NCI-H1436 (cell line): ENCODE measurements around the gene PDIA2.
A peak's percentile ranks its signal among the peaks of the same experiment; 100 is the strongest.
"Not testable (repeated sequence)": the region's sequence is repeated elsewhere in the genome, so short reads cannot be mapped to it uniquely, and the experiment has no call there.

Experiments
- DNase-seq: peaks from one replicate; lab custom pipeline; 2025; lab: John Stamatoyannopoulos, UW

The PDIA2 gene

DNA sequence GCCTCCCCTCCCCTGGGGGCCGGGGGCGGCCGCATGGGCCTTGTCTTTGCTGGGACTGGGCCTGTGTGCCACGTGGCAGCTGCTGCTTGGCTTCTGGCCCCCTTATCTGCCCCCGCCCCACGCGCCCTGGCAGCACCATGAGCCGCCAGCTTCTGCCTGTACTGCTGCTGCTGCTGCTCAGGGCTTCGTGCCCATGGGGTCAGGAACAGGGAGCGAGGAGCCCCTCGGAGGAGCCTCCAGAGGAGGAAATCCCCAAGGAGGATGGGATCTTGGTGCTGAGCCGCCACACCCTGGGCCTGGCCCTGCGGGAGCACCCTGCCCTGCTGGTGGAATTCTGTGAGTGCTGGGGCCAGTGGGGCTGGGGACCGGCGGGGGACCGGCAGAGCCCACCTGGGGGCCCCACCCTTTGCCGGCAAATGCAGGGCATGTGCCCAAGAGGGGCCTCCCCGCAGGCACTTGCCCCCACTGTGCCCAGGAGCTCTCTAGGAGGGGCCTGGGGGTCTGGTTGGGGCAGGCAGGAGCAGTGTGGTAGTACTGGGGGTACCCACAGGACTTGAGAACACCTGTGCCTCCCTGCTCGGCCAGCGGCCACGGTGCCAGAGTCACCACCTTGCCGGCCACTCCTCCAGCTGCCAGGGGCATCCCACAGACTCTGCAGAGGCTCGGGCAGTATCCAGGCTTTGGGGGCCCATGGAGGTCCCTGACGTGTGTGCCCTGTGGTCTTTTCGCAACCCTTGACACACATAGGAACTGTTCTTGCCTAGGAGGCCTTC, at the start of gene PDIA2:
PDIA2 (plus strand) TSS at position 132 of the 773 bp plus-strand sequence; CDS start at position 138, 6 bp downstream.
- DNase-seq, result no peak

DNA sequence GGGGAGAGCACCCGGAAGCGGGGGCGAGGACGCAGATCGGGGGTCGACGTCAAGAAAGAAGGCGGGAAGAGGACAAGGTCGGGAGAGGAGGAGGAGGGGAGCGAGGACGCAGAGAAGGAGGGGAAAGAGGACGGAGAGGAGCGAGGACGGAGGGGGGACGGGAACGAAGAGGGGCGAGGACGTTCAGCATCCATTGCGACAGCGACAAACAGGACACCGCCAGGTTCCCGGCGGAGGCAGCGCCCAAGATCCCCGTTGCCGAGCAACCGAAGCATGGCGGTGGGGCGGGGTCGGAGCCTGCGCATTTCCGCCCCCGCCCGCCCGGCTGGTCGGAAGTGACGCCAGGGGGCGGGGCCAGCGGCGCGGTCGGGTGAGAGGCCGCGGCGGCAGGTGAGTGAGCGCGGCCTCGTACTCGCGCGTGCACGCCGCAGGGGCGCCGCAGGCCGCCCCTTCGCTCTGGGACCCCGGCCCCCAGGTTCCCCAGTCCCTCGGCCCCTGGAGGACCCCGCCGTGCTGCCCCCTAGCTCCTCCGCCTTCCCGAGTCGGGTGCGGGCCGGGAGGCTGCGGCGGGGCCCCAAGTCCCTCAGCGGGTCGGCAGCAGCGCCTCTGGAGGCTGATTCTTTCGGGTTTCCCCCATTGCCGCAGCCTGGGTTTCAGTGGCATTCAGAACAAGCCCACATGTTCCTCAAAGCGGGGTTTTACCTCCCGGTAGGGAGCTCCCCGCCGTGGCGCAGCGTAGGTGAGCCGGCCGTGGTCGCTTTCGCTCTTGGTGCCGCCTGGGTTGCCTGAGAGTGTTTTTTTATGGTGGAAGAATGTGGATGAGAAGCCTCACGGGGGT, 48.3 kb upstream of the PDIA2 start, which contains the start of gene FAM234A:
FAM234A (plus strand) TSS at position 354 of the 838 bp plus-strand sequence. CDS start 19,593 bp downstream, outside the sequence.
- DNase-seq, result peak; percentile 96

GRCh38 chr16:239948-240277, 43.1 kb upstream of the PDIA2 start:
- no peak for DNase-seq

- DNase-seq, result no peak
Observed at GRCh38 chr16:240559-240958, 42.4 kb upstream of the PDIA2 start.

GRCh38 chr16:242281-242680, 40.7 kb upstream of the PDIA2 start:
- no peak for DNase-seq

DNA sequence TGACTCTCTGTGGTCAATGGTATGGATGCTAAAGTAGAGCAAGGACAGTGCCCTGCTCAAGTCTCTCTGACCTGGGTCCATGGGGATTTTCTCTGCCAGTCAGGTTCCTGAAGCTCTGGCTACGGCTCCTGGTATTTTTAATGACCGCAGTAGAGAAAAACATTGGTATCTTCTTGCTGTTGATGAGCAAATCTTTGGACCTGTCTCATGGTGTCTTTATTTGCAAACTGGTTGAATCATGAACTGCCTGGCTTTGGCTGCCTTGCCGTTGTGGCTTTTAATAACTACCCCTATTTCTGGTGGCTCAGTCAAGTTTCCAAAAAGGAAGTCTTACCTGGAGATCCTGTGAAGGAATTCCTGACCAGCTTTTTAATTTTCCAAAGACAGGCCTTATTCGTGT, 39.6 kb upstream of the PDIA2 start:
- DNase-seq, result no peak

DNA sequence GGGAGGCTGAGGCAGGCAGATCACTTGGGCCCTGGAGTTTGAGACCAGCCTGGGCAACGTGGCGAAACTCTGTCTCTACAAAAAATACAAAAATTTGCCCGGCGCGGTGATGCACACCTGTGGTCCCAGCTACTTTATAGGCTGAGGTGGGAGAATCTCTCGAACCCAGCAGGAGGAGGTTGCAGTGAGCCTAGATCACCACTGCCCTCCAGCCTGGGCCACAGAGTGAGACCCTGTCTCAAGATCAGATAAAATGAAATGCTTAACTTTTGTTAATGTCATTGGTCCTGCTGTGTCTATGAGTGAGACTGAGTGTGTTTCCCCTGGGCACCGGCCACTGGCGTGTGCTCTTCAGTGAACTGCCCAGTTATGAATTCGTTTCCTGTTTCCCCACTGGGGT, 37.9 kb upstream of the PDIA2 start:
- no peak for DNase-seq

DNA sequence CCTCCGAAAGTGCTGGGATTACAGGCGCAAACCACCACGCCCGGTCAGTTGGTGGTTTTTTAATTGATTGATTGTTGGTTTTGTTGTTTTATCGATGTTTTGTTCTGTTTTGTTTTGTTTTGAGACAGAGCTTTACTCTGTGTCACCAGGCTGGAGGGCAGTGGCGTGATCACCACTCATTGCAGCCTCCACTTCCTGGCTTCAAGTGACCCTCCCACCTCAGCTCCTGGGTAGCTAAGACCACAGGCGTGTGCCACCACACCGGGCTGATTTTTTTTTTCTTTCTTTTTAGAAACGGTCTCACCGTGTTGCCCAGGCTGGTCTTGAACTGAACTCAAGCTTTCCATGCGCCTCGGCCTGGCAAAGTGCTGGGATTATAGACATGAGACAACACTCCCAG, 35.9 kb upstream of the PDIA2 start:
- no peak for DNase-seq

DNA sequence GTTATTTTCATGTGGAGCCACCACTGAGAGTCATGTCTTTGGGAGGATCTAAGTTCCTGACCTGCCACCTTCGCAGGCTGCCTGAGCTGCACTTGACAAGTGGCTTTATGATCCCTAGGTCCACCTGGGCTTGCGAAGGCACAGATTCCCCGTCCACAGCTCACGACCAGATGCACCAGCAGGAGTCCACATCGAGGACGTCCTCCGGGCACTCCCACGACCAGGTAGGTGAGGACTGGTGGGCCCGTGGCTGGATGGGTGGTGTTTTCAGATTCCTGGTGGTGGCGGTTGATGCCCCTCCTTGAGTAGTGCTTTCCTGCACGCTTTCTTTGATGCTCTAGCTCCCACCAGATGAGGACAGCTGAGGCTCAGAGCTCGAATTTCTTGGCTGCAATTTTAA, 33.5 kb upstream of the PDIA2 start:
- DNase-seq, result no peak

GRCh38 chr16:252366-253337, 30.3 kb upstream of the PDIA2 start:
- DNase-seq, result no peak

DNA sequence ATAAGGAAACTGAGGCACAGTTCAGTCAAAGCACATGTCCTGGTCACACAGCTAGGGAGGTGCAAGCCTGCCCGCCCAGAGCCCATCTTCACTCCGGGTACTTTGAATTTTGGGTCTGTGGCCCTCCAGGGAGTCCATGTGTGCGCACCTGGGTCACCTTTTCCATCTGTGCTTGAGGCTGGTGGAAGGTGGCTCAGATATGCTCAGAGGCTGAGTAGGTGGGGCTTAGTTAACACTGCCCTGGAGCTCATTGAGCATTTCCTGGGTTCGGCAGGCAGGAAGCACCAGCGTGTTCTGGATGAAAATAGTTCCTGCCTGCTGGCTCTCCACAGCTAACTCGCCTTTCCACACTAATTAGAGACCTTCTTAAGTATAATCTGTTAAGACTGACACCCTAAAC, 29.1 kb upstream of the PDIA2 start:
- DNase-seq, result no peak

DNA sequence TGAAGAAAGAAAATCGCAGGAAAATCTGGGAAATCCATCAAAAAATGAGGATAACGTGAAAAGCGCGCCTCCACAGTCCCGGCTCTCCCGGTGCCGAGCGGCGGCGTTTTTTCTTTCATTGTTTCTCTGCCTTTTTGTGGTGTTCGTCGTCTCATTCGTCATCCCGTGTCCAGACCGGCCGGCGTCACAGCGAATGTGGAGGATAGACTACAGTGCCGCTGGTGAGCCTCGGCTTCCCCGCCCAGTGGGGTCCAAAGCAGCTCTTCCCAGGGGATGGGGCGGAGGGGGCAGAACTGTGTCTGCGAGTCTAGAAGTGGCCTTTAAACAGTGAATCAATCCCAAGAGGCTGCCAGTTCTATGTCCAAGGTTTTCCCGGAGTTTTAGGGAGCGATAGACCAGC, 28.5 kb upstream of the PDIA2 start:
- no peak for DNase-seq

DNA sequence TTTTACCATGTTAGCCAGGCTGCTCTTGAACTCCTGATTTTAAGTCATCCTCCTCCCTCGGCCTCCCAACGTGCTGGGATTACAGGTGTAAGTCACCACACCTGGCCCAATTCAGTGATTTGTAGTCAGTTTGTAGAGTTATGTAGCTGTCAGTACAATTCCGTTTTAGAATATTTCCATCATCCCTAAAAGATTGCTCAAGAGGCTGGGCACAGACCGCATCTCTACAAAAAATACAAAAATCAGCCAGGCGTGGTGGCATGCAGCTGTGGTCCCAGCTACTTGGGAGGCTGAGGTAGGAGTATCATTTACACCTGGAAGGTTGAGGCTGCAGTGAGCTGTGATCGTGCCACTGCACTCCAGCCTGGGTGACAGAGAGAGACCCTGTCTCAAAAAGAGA, 27.8 kb upstream of the PDIA2 start:
- no peak for DNase-seq

- DNase-seq, result not testable (repeated sequence)
Observed at GRCh38 chr16:258091-258490, 24.9 kb upstream of the PDIA2 start.

DNA sequence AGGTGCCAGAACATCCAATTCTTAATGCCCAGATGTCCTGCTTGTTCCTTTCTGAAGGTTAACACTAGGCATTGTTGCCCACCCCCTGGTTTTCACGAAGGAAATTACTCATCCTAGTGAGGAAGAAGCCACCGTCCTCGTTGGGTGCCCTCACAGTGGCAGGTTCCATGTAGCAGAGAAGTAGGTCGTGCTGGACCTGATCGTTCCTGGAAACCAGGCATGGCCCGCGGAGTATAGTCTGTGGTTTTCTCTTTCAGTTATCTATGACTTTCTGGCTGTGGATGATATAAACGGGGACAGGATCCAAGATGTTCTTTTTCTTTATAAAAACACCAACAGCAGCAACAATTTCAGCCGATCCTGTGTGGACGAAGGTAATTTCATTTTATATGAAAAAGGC, 23.7 kb upstream of the PDIA2 start:
- no peak for DNase-seq

DNA sequence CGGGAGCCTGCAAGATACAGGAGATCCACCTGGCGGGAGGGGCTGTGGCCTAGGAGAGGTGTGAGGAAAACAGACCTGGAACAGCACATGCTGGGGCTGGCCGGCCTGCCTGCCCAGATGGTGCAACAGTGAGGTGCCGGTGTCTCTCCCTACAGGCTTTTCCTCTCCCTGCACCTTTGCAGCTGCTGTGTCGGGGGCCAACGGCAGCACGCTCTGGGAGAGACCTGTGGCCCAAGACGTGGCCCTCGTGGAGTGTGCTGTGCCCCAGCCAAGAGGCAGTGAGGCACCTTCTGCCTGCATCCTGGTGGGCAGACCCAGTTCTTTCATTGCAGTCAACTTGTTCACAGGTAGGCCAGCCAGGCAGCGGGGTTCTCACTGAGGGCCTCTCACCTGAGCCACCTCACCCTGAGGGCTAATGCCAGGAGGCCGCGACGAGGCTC, 23.1 kb upstream of the PDIA2 start:
- DNase-seq, result no peak

DNA sequence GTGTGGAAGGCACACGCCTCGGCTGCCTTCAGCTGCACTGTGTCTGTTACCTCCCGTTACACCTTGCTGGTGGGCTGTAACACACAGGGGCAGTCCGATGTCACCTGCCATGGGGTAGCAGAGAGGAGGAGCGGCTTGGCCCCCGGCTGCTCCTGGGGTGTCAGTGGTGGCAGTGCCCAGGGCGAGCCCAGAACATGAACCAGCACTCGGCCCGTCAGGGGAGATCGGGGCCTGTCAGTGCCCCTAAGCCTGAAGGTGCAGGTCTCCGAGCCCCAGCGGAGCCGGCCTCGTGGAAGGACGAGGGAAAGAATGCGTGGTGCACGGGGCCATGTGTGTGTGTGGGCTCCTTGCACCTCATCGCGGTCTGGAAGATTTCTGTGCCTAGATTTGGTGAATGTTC, 22.6 kb upstream of the PDIA2 start:
- DNase-seq, result no peak

DNA sequence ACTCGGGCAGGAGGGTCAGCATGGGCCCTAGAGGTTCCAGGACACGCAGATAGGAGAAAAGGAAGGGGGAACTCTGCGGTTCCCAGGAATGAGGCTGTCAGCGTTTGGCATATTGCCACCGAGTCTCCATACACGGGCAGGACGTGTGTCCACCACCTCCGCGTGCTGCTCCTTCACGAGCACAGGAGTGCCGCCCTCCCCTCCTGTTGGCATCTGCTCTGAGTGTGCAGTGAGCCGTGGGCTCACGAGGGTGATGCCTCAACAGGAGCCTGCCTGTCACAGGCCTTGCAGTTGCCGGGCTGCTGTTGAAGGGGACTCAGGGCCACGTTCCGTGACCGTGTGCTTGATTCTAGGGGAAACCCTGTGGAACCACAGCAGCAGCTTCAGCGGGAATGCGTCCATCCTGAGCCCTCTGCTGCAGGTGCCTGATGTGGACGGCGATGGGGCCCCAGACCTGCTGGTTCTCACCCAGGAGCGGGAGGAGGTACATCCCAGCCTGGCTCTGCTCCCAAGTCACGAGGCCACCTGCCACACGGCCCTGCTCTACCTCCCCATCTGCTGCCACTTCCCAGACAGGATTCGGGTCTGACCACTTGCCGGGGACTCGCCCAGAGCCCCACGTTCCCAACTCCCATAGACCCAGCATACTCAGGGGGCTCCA, 21.8 kb upstream of the PDIA2 start:
- DNase-seq, result no peak

GRCh38 chr16:262121-262745, 20.7 kb upstream of the PDIA2 start:
- DNase-seq, result no peak

DNA sequence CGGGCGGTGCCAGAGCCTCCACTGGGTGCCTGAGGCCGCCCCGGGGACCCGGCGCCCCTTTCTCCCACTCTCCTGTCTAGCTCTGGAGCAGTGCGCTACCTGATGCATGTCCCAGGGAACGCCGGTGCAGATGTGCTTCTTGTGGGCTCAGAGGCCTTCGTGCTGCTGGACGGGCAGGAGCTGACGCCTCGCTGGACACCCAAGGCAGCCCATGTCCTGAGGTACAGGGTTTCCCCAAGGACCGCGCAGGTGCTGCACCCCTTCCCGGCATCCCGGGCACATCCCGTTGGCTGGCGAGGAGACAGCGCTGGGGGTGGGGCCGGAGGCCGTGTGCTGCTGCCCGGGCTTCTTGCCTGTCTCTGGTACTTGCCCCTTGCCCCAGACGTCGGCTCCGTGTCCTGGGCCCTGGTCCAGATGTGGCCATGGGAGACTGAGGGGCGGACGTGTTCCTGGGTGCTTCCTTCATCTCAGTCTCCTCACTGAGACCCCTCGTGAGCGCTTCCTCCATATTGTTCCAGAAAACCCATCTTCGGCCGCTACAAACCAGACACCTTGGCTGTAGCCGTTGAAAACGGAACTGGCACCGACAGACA, 19.7 kb upstream of the PDIA2 start:
- DNase-seq, result no peak

DNA sequence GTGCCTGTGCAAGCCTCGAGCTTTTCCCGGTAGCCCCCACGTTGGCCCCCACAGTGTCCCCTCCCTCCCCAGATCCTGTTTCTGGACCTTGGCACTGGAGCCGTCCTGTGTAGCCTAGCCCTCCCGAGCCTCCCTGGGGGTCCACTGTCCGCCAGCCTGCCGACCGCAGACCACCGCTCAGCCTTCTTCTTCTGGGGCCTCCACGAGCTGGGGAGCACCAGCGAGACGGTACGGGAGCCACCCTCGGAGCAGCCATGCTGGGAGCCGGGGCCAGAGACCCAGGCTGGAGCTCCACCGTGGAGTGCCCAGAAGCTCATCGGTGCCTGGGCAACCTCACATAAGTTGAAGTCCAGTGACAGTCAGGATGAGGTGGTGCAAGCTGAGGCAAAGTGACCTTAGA, 19.0 kb upstream of the PDIA2 start:
- DNase-seq, result no peak
